Ectodermal cell (in vitro differentiated cells): ENCODE data around the gene DLX2. TPM values are rescaled to one million over a fixed set of nuclear protein-coding genes. Genes with fewer than 3 reads are reported as not detected.
"Not testable (repeated sequence)": the region's sequence is repeated elsewhere in the genome, so short reads cannot be mapped to it uniquely, and the experiment has no call there.

Source experiments
- H3K27ac ChIP-seq: 2 replicates; pipeline ENCODE4 v1.7.0; 2013; ENCODE audit warnings: mild to moderate bottlenecking, low read depth, low read length; ENCODE audit not compliant: insufficient read depth, poor library complexity, severe bottlenecking
- H3K27me3 ChIP-seq: 2 replicates; pipeline ENCODE4 v1.7.0; 2013; ENCODE audit warnings: mild to moderate bottlenecking, low read length; ENCODE audit not compliant: insufficient read depth, control insufficient read depth, poor library complexity, severe bottlenecking
- H3K36me3 ChIP-seq: one replicate; pipeline ENCODE4 v1.7.0; 2013; ENCODE audit warnings: low read length; ENCODE audit not compliant: control insufficient read depth, insufficient read depth
- H3K4me1 ChIP-seq: one replicate; pipeline ENCODE4 v1.7.0; 2013; ENCODE audit warnings: low read length; ENCODE audit not compliant: control insufficient read depth, insufficient read depth
- H3K4me3 ChIP-seq: 2 replicates; pipeline ENCODE4 v1.7.0; 2013; ENCODE audit warnings: low read depth, low read length, control low read depth; ENCODE audit not compliant: insufficient read depth
- H3K9me3 ChIP-seq: 2 replicates; pipeline ENCODE4 v1.7.0; 2013; ENCODE audit warnings: mild to moderate bottlenecking, low read length, moderate library complexity; ENCODE audit not compliant: control insufficient read depth
- WGBS, 2 experiments: methylation state at CpG; one replicate each; pipeline ENCODE4 v1.1.7; 2013; ENCODE audit warnings: missing lambda C conversion rate in 2 of 2; 5-methylcytosine and 5-hydroxymethylcytosine counted together
- polyA plus RNA-seq, 4 experiments: library from polyadenylated mRNA; stranded (reverse); fragments of 50-300 nt; gene quantifications; one replicate each; pipeline ENCODE4 v1.2.3, GENCODE V29; 2013

The DLX2 gene
- polyA plus RNA-seq (2013, experiment 1 of 4): 0.24 TPM
- polyA plus RNA-seq (2013, experiment 2 of 4): 0.52 TPM
- polyA plus RNA-seq (2013, experiment 3 of 4): 0.59 TPM
- polyA plus RNA-seq (2013, experiment 4 of 4): 0.69 TPM

GRCh38 chr2:172102391-172103359 is at the start of gene DLX2:
DLX2 (minus strand) TSS chr2:172102900; CDS start chr2:172102538, 362 bp downstream.
- H3K27ac ChIP-seq: no peak within 1 kb of the TSS
- H3K36me3 ChIP-seq: no peaks in the 10 kb centered on the region
- H3K4me1 ChIP-seq: peaks cover 15% of the 10 kb centered on the region
- 1% methylated on average over 74 of the region's 74 CpGs for WGBS, 2 experiments
- H3K9me3 ChIP-seq: no peaks in the 10 kb centered on the region
- peaks cover 100% of the 10 kb centered on the region for H3K27me3 ChIP-seq
- H3K4me3 ChIP-seq: peak within 1 kb of the TSS; percentile 42

- no peaks in the 10 kb centered on the region for H3K36me3 ChIP-seq
- H3K27ac ChIP-seq: no peak overlapping the region
- H3K27me3 ChIP-seq: no peaks in the 10 kb centered on the region
- no peaks in the 10 kb centered on the region for H3K9me3 ChIP-seq
- H3K4me1 ChIP-seq: peaks cover 2% of the 10 kb centered on the region
- no peak overlapping the region for H3K4me3 ChIP-seq
- 89 to 92% methylated on average over 11 of the region's 11 CpGs for WGBS, 2 experiments
These were observed 45.4 kb upstream of the DLX2 start for GRCh38 chr2:172147944-172148650.

- Histone ChIP-seq H3K4me3 (no peak overlapping the region), H3K36me3 (no peaks in the 10 kb centered on the region), H3K27ac (no peak overlapping the region), H3K9me3 (no peaks in the 10 kb centered on the region), H3K4me1 (no peaks in the 10 kb centered on the region), H3K27me3 (no peaks in the 10 kb centered on the region)
These were observed 41.1 kb upstream of the DLX2 start for GRCh38 chr2:172143817-172144216.

- not testable (repeated sequence) for H3K27ac ChIP-seq, H3K4me3 ChIP-seq, H3K27me3 ChIP-seq, H3K9me3 ChIP-seq, H3K36me3 ChIP-seq, H3K4me1 ChIP-seq
- 82 to 91% methylated on average over 1 of the region's 1 CpG for WGBS, 2 experiments
These were observed 36.0 kb upstream of the DLX2 start for GRCh38 chr2:172138727-172139126.

- Histone ChIP-seq H3K4me1 (no peaks in the 10 kb centered on the region), H3K4me3 (no peak overlapping the region), H3K9me3 (no peaks in the 10 kb centered on the region), H3K27me3 (no peaks in the 10 kb centered on the region), H3K27ac (no peak overlapping the region), H3K36me3 (no peaks in the 10 kb centered on the region)
- WGBS, 2 experiments: no CpG with 5 or more reads among the region's 2 CpGs
These were observed 35.2 kb upstream of the DLX2 start for GRCh38 chr2:172137943-172138342.

- H3K4me1 ChIP-seq: no peaks in the 10 kb centered on the region
These were observed 34.4 kb upstream of the DLX2 start for GRCh38 chr2:172137109-172137508.

GRCh38 chr2:172135446-172135845 is 32.7 kb upstream of the DLX2 start:
- H3K27ac ChIP-seq: no peak overlapping the region
- 90 to 98% methylated on average over 3 of the region's 4 CpGs for WGBS, 2 experiments

More at GRCh38 chr2:172137109-172137508, 34.4 kb upstream of the DLX2 start:
- Histone ChIP-seq H3K4me3 (no peak overlapping the region), H3K36me3 (no peaks in the 10 kb centered on the region), H3K27ac (no peak overlapping the region), H3K27me3 (no peaks in the 10 kb centered on the region), H3K9me3 (no peaks in the 10 kb centered on the region)
- WGBS, 2 experiments: 78 to 94% methylated on average over 2 of the region's 2 CpGs

GRCh38 chr2:172134270-172134669 is 31.6 kb upstream of the DLX2 start:
- WGBS, 2 experiments: 92 to 94% methylated on average over 3 of the region's 3 CpGs
- Histone ChIP-seq H3K27me3 (no peaks in the 10 kb centered on the region), H3K9me3 (no peaks in the 10 kb centered on the region), H3K36me3 (no peaks in the 10 kb centered on the region), H3K27ac (no peak overlapping the region), H3K4me3 (no peak overlapping the region), H3K4me1 (no peaks in the 10 kb centered on the region)

More at GRCh38 chr2:172135446-172135845, 32.7 kb upstream of the DLX2 start:
- Histone ChIP-seq H3K4me1 (no peaks in the 10 kb centered on the region), H3K9me3 (no peaks in the 10 kb centered on the region), H3K4me3 (no peak overlapping the region), H3K27me3 (no peaks in the 10 kb centered on the region), H3K36me3 (no peaks in the 10 kb centered on the region)

- Histone ChIP-seq H3K27me3 (no peaks in the 10 kb centered on the region), H3K4me3 (no peak overlapping the region), H3K36me3 (no peaks in the 10 kb centered on the region), H3K9me3 (no peaks in the 10 kb centered on the region), H3K27ac (no peak overlapping the region), H3K4me1 (no peaks in the 10 kb centered on the region)
- WGBS, 2 experiments: 39 to 47% methylated on average over 5 of the region's 5 CpGs
These were observed 29.2 kb upstream of the DLX2 start for GRCh38 chr2:172131713-172132555.
